Kidney (tissue), 14 donors: ENCODE data around the gene PDHB. TPM values are rescaled to one million over a fixed set of nuclear protein-coding genes. Genes with fewer than 3 reads are reported as not detected.

Experiments
- DNase-seq, 5 donors: peaks; one replicate each; pipeline ENCODE4 v3.0.0-alpha.2; 2013 to 2020
- FAIRE-seq: peaks from 2 replicates; lab custom pipeline; 2012; peaks lifted over from hg19 to GRCh38; lab: Jason Lieb, UNC
- H3K27ac ChIP-seq, 2 donors: one replicate each; pipeline ENCODE4 v1.7.0; 2013; ENCODE audit warnings: low read depth in 2 of 2, low read length in 2 of 2, inconsistent platforms in 1 of 2
- H3K27me3 ChIP-seq: one replicate; pipeline ENCODE4 v1.7.1; 2013; ENCODE audit warnings: low read length, inconsistent platforms; ENCODE audit not compliant: control insufficient read depth, insufficient read depth
- H3K36me3 ChIP-seq, 3 donors: one replicate each; pipeline versions ENCODE4 v1.7.0 to v1.7.1; 2013; ENCODE audit warnings: low read length in 3 of 3, control low read depth in 1 of 3, inconsistent platforms in 1 of 3; ENCODE audit not compliant: insufficient read depth in 3 of 3, control insufficient read depth in 2 of 3
- H3K4me1 ChIP-seq, 3 donors: one replicate each; pipeline versions ENCODE4 v1.7.0 to v1.7.1; 2013; ENCODE audit warnings: low read length in 3 of 3, inconsistent platforms in 1 of 3, low read depth in 1 of 3; ENCODE audit not compliant: control insufficient read depth in 2 of 3, insufficient read depth in 2 of 3
- H3K4me3 ChIP-seq, 3 donors: one replicate each; pipeline versions ENCODE4 v1.7.0 to v1.8.1; 2013; ENCODE audit warnings: low read length in 3 of 3, control low read depth in 1 of 3, inconsistent platforms in 1 of 3
- H3K9ac ChIP-seq, 3 donors: one replicate each; pipeline versions ENCODE4 v1.7.0 to v1.7.1; 2013; ENCODE audit warnings: low read length in 3 of 3, control low read depth in 1 of 3, inconsistent platforms in 1 of 3
- H3K9me3 ChIP-seq, 3 donors: one replicate each; pipeline versions ENCODE4 v1.7.0 to v1.7.1; 2013; ENCODE audit warnings: low read length in 3 of 3, control low read depth in 1 of 3, inconsistent platforms in 1 of 3; ENCODE audit not compliant: control insufficient read depth in 2 of 3, insufficient read depth in 1 of 3
- intact Hi-C: fragments of 100-400 bp; cut with DNase I; formaldehyde crosslinking; loops from one replicate; pipeline ENCODE4 v1.11.1; 2022
- polyA plus RNA-seq: library from polyadenylated mRNA; stranded (reverse); fragments of 350-450 nt; fragmentation: Illumina TruSeq; extraction: RNeasy Lipid Tissue Mini Kit (QIAGEN cat#74804); gene quantifications from one replicate; pipeline ENCODE4 v1.2.3, GENCODE V29; 2014; ENCODE audit warnings: low read depth, low replicate concordance; ENCODE audit not compliant: insufficient read depth
- total RNA-seq: library from RNA; stranded (reverse); fragmentation: NEBNext Ultra II Directional; extraction: Animal tissue kit (Norgen Biotek cat#: 25700); gene quantifications from one replicate; pipeline ENCODE4 v1.2.1, GENCODE V29; 2021
- TF ChIP-seq, protein P1 (sequence below): IDR thresholded peaks from 3 replicates; pipeline ENCODE4 v1.5.1; 2012; ENCODE audit warnings: mild to moderate bottlenecking, moderate library complexity, borderline replicate concordance; ENCODE audit not compliant: insufficient read depth; ENCODE audit errors: extremely low read depth
- donor health status: control.
- donor health status: control.
- donor health status: control.
- donor health status: control.
- donor health status: control.
- donor health status: DM: yes; HTN: yes; CAD: no.
- donor health status: Normal renal cell carcinoma (clear cell type).

PDHB gene
- total and polyA plus RNA-seq, 2 donors from 2014 or later = 71.7 to 138 TPM

GRCh38 chr3:58418227-58418626 is 15.4 kb downstream of the PDHB start:
- TF ChIP-seq, protein P1, sequence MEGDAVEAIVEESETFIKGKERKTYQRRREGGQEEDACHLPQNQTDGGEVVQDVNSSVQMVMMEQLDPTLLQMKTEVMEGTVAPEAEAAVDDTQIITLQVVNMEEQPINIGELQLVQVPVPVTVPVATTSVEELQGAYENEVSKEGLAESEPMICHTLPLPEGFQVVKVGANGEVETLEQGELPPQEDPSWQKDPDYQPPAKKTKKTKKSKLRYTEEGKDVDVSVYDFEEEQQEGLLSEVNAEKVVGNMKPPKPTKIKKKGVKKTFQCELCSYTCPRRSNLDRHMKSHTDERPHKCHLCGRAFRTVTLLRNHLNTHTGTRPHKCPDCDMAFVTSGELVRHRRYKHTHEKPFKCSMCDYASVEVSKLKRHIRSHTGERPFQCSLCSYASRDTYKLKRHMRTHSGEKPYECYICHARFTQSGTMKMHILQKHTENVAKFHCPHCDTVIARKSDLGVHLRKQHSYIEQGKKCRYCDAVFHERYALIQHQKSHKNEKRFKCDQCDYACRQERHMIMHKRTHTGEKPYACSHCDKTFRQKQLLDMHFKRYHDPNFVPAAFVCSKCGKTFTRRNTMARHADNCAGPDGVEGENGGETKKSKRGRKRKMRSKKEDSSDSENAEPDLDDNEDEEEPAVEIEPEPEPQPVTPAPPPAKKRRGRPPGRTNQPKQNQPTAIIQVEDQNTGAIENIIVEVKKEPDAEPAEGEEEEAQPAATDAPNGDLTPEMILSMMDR = no peak
- FAIRE-seq (no peak), DNase-seq (no peak)
- Histone ChIP-seq H3K36me3 (peaks cover 0 to 10% (median 2%) of the 10 kb centered on the region in 3 donors), H3K4me3 (no peak overlapping the region), H3K27ac (no peak overlapping the region), H3K27me3 (no peaks in the 10 kb centered on the region), H3K9me3 (no peaks in the 10 kb centered on the region), H3K9ac (no peak overlapping the region), H3K4me1 (peaks cover 0 to 10% (median 2%) of the 10 kb centered on the region in 3 donors)
- intact Hi-C loops = loop anchor here (10.0 kb wide), 1 partner anchor 83 kb away; the partner anchor contains the start of gene PXK

GRCh38 chr3:58417075-58417474 is 16.6 kb downstream of the PDHB start:
- Histone ChIP-seq H3K9ac (no peak overlapping the region), H3K9me3 (no peaks in the 10 kb centered on the region), H3K4me1 (peaks cover 0 to 10% (median 2%) of the 10 kb centered on the region in 3 donors), H3K27me3 (no peaks in the 10 kb centered on the region), H3K27ac (no peak overlapping the region), H3K4me3 (no peak overlapping the region), H3K36me3 (peaks cover 0 to 10% (median 2%) of the 10 kb centered on the region in 3 donors)
- TF ChIP-seq, protein P1 = no peak
- no peak for DNase-seq
- intact Hi-C loops = loop anchor here (10.0 kb wide), 1 partner anchor 82 kb away; the partner anchor contains the start of gene PXK
- no peak for FAIRE-seq

- H3K9ac ChIP-seq = no peak overlapping the region
- no peaks in the 10 kb centered on the region for H3K27me3 ChIP-seq
- H3K4me3 ChIP-seq = no peak overlapping the region
- no peak for FAIRE-seq
- H3K4me1 ChIP-seq = peaks cover 0 to 10% (median 0%) of the 10 kb centered on the region in 3 donors
- H3K36me3 ChIP-seq = peaks cover 0 to 10% (median 3%) of the 10 kb centered on the region in 3 donors
- peak in 1 of 5 donors; percentile 24 for DNase-seq
- intact Hi-C loops = loop anchor here (10.0 kb wide), 1 partner anchor 81 kb away; the partner anchor contains the start of gene PXK
- TF ChIP-seq, protein P1 = no peak
- H3K27ac ChIP-seq = no peak overlapping the region
- no peaks in the 10 kb centered on the region for H3K9me3 ChIP-seq
Measured at GRCh38 chr3:58416191-58416590, 17.4 kb downstream of the PDHB start.
